Mucosa of stomach (tissue), 1 donor: Measurements from ENCODE around the gene RAB20.

Experiments
- H3K27me3 ChIP-seq: one replicate; pipeline ENCODE4 v1.7.0; 2013; ENCODE audit warnings: mild to moderate bottlenecking, low read length; ENCODE audit not compliant: control insufficient read depth, insufficient read depth
- H3K36me3 ChIP-seq: one replicate; pipeline ENCODE4 v1.7.0; 2013; ENCODE audit warnings: low read length; ENCODE audit not compliant: control insufficient read depth, insufficient read depth
- H3K4me1 ChIP-seq: one replicate; pipeline ENCODE4 v1.7.0; 2013; ENCODE audit warnings: mild to moderate bottlenecking, low read length; ENCODE audit not compliant: control insufficient read depth, insufficient read depth
- H3K4me3 ChIP-seq: one replicate; pipeline ENCODE4 v1.7.0; 2013; ENCODE audit warnings: low read length
- H3K9ac ChIP-seq: one replicate; pipeline ENCODE4 v1.7.0; 2013; ENCODE audit warnings: mild to moderate bottlenecking, low read length, moderate library complexity
- H3K9me3 ChIP-seq: one replicate; pipeline ENCODE4 v1.7.0; 2013; ENCODE audit warnings: mild to moderate bottlenecking, low read length, moderate library complexity; ENCODE audit not compliant: control insufficient read depth
- donor health status: Pancreatic carcinoma.

Gene RAB20

DNA sequence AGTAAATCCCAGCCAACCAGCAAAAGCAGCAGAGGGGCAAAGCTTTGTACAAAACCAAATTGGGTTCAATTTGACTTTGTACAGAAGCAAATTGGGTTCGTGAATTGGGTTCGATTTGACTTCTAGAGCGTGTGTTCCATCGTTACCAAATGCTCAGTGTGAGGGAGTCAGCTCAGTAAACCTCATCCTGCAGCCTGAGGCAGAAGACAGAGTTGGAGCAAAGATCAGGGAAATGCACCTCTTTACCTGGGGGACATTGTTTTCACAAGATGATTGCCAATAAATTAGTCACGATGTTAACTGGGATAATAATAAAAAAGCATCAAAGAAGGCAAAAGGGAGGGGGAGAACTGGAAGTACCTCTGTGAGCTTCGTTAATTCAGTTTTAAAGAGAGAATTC lies 1.5 kb downstream of the RAB20 start:
- Histone ChIP-seq H3K9me3 (no peaks in the 10 kb centered on the region), H3K4me3 (peak overlapping the region; percentile 95), H3K36me3 (no peaks in the 10 kb centered on the region), H3K9ac (peak overlapping the region; percentile 94), H3K27me3 (no peaks in the 10 kb centered on the region), H3K4me1 (peaks cover 65% of the 10 kb centered on the region)

DNA sequence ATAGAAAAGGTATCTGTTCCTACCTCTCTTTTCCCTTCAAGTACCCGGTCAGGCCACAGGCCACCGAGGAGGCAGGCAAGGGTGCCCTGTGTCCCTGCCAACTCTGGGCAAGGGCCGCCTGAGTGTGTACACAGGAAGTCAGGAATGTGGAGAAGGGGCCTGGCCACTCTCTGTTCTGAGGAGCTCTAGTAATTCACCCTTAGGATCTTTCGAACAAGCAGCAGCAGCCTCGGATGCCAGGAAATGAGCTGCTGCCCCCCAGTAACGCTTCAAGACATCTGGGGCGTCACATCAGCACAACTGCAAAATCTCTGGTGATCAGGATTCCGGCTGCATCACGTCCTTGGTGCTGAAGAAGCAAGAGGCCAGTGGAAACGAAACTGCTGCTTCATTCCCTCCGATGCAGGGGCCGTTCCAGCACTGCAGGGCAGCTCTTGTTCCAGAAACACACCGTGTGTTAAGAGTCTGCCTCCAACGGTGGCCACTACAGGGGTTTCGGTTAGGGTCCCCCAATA lies 2.0 kb downstream of the RAB20 start:
- peaks cover 66% of the 10 kb centered on the region for H3K4me1 ChIP-seq
- peak overlapping the region; percentile 95 for H3K4me3 ChIP-seq

DNA sequence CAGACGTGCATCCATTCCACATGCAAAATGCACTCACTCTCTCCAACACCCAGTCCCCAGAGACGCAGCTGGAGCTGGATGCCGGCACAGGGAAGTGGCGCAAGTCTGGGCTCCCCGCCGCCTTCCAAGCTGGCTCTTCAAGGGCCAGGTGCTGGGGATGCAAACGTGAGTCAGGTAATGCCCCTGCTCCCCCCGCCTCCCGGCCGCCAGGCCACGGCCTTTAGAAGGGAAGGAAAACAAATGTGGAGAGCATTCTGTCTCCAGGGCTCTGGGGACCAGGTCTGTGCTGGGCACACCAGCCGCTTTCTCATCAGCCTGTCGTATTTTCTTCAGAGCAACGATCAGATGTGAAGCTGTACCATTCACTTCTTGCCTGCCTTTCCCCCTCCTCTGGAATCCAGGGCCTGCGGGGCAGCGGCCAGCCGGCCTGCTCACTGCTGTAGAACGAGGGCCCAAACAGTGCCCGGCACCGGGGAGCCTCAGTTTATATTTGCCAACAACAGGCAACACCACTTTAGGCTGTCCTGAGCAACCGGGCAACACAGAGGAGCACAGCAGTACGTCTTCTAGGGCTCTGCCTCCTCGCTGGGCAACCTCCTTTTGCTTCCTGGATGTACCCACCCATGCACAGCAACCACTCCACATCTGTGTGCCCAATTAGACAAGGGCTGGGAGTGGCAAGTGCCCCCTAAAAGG lies 3.8 kb downstream of the RAB20 start:
- no peaks in the 10 kb centered on the region for H3K27me3 ChIP-seq
- H3K4me3 ChIP-seq: no peak overlapping the region
- no peaks in the 10 kb centered on the region for H3K36me3 ChIP-seq
- peaks cover 67% of the 10 kb centered on the region for H3K4me1 ChIP-seq
- H3K9ac ChIP-seq: peak overlapping the region; percentile 33
- no peaks in the 10 kb centered on the region for H3K9me3 ChIP-seq

More for the DNA sequence above, 2.0 kb downstream of the RAB20 start:
- Histone ChIP-seq H3K36me3 (no peaks in the 10 kb centered on the region), H3K27me3 (no peaks in the 10 kb centered on the region), H3K9ac (peak overlapping the region; percentile 94), H3K9me3 (no peaks in the 10 kb centered on the region)

DNA sequence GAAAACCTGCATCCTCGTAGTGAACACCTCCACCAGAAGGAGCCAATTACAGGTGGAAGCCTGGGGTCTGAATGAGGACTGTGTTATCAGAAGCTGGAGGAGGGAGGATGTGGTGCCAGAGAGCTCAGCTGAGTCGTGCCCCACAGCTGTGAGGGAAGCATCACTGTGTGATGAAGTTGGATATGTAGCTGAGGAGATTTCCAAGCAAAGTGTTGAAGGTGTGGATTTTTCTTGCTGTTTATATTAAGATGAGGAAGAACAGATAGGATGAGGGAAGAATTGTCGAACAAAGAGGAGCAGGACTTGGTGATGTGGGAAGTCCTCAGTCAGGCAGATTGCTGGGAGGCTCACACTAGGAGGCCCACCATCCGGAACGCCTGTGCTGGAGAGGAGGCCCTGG lies 4.4 kb downstream of the RAB20 start:
- Histone ChIP-seq H3K4me1 (peaks cover 69% of the 10 kb centered on the region), H3K27me3 (no peaks in the 10 kb centered on the region)

DNA sequence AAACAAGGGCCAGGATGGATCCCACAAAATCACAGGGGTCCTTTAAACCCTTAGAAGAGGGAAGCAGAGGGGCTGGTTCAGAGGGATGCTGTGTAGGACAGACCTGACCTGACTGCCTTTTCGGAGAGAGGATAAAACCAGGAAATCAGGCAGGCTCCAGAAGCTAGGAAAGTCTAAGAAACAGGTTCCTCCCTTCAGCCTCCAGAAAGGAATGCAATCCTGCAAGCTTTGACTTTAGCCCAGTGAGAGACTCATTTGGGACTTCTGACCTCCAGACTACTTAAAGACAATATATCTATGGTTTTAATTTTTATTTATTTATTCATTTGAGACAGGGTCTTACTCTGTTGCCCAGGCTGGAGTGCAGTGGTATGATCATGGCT lies 5.3 kb downstream of the RAB20 start:
- Histone ChIP-seq H3K4me1 (peaks cover 75% of the 10 kb centered on the region), H3K27me3 (no peaks in the 10 kb centered on the region), H3K36me3 (no peaks in the 10 kb centered on the region), H3K9ac (peak overlapping the region; percentile 35), H3K4me3 (no peak overlapping the region), H3K9me3 (no peaks in the 10 kb centered on the region)

More for the DNA sequence above, 4.4 kb downstream of the RAB20 start:
- H3K36me3 ChIP-seq: no peaks in the 10 kb centered on the region
- no peak overlapping the region for H3K4me3 ChIP-seq
- peak overlapping the region; percentile 33 for H3K9ac ChIP-seq
- H3K9me3 ChIP-seq: no peaks in the 10 kb centered on the region

DNA sequence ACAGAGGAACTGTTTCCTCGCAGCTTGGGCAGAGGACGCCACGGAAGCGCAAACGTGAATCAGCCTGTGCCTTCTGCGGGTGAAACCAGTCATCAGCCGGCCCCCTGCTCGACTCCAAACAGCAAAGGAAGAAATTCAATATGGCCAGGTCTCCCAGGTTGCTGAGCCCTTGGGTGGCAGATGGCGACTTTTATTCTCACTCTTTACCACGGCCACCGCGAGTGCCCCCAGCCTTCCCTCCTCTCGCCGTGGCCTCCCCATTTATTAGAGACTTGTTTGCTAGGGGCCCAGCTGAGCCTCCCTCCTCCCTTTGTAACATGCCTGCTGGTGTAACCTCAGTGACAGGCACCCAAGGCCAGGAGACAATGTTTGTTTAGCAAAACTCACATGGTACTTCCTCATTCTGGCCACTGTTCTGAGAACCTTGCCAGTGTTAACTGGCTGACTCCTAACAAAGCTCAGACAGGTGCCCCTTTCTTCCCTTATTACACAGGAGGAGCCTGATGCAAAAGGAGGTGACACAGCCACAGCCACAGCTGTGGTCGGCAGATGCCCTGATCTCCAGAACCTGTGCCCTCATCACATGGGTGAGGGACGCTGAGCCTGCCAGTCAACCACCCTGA lies 5.8 kb downstream of the RAB20 start:
- Histone ChIP-seq H3K9me3 (no peaks in the 10 kb centered on the region), H3K36me3 (no peaks in the 10 kb centered on the region), H3K4me1 (peaks cover 80% of the 10 kb centered on the region), H3K27me3 (no peaks in the 10 kb centered on the region), H3K4me3 (no peak overlapping the region), H3K9ac (peak overlapping the region; percentile 35)

DNA sequence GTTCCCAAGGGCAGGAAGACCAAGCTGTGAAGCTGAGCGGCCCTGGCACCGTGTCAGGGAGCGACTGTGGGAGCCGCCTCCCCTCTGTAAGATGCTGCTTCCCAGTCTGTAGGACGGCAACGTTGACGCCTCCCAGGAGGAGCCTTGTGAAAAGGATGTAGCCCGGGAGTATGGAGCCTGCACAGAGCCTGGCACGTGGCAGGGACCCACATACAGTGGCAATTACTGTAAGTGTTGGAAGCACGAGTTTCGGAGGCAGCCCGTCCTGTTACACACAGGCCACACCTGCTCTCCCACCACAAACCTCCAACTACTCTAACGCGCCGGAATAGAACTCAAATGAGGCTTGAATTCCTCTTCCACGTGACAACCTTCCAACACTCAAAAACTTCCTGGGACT lies 6.6 kb downstream of the RAB20 start:
- Histone ChIP-seq H3K4me3 (no peak overlapping the region), H3K9ac (no peak overlapping the region), H3K4me1 (peaks cover 83% of the 10 kb centered on the region), H3K9me3 (no peaks in the 10 kb centered on the region), H3K36me3 (no peaks in the 10 kb centered on the region), H3K27me3 (no peaks in the 10 kb centered on the region)

DNA sequence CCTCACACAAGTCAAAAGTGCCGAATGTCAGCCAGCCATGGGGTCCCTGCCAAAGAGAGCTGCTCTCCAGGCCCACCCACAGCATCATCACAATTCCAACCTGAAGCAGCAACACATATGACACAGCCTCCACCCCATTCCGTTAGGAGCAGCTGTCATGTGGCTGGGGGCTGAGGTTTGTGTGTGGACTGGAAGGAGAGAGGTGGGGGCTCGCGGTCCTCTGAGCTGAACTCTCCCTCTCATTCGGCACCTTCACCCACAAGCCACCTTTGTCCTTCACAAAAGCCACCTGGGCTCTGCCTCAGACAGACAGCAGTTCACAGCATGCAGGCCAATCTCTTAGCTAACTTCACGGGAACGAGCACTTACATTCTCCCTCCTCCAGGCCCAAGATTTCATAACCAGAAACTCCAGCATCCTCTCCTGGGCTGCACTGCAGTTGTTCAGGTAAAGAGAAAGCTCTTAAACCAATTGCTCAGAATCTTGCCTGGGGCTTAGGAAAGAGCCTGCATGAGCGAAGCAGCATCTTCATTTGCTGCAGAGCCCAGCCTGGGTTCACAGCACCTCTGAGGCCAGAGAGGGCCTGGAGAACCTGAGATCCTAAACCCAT lies 7.2 kb downstream of the RAB20 start:
- Histone ChIP-seq H3K4me3 (no peak overlapping the region), H3K4me1 (peaks cover 81% of the 10 kb centered on the region), H3K36me3 (no peaks in the 10 kb centered on the region), H3K9ac (no peak overlapping the region), H3K27me3 (no peaks in the 10 kb centered on the region), H3K9me3 (no peaks in the 10 kb centered on the region)

DNA sequence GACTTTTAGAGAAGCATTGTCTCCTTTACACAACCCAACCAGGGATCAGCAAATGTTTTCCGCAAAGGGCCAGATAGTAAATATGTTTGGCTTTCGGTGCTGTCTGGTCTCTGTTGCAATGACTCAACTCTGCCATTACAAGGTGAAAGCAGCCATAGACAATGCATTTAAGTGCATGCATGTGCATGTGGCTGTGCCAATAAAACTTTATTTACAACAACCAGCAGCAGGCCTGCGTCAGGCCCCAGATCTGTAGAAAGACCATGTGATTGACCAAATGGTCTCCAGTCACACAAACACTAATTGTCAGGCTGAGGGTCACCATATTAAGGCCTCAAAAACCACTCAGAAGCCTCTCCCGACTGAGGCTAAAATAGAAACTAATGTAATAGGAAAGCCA lies 8.1 kb downstream of the RAB20 start:
- Histone ChIP-seq H3K9me3 (no peaks in the 10 kb centered on the region), H3K4me3 (no peak overlapping the region), H3K27me3 (no peaks in the 10 kb centered on the region), H3K9ac (no peak overlapping the region), H3K4me1 (peaks cover 81% of the 10 kb centered on the region), H3K36me3 (no peaks in the 10 kb centered on the region)

DNA sequence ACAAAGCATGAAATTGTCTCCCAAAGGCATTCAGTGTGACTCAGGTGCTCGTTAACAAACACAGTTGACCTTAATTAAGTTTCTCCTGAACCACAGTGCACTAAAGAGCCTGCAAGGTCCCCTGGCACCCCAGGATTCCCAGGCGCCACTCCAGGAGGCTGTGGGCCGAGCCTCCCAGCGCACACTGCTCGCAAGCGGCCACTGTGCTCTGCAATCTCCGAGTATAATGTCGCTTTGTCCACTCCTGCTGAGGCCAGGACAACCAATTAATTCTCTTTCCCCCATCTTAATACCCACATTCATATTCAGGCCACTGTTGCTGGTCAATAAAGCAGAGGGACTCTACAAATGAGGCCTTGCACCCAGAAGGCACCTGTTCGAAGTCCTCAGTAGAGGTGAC lies 8.8 kb downstream of the RAB20 start:
- Histone ChIP-seq H3K27me3 (no peaks in the 10 kb centered on the region), H3K9me3 (no peaks in the 10 kb centered on the region), H3K4me1 (peaks cover 74% of the 10 kb centered on the region), H3K36me3 (no peaks in the 10 kb centered on the region), H3K9ac (no peak overlapping the region), H3K4me3 (no peak overlapping the region)

DNA sequence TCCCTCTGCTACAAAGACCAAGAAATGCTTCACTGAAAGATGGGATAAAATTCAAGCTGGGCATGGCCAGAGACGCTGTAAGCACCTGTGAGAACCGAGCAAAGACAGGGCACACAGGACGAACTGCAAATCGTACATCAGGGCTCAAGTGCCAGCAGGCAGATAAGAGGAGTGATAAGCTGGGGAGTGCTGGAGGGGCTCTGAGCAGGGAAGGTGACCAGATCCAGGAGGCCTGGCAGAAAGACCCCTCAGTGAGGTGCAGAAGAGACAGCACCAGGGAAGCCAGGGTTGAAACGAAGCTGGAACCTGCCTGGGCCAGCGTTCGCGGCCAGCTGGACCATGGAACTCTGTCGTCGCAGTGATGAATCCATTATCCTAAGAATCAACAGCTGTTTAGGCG lies 10.2 kb downstream of the RAB20 start:
- no peaks in the 10 kb centered on the region for H3K36me3 ChIP-seq
- H3K9ac ChIP-seq: no peak overlapping the region
- no peaks in the 10 kb centered on the region for H3K9me3 ChIP-seq
- no peaks in the 10 kb centered on the region for H3K27me3 ChIP-seq
- no peak overlapping the region for H3K4me3 ChIP-seq
- H3K4me1 ChIP-seq: peaks cover 73% of the 10 kb centered on the region

DNA sequence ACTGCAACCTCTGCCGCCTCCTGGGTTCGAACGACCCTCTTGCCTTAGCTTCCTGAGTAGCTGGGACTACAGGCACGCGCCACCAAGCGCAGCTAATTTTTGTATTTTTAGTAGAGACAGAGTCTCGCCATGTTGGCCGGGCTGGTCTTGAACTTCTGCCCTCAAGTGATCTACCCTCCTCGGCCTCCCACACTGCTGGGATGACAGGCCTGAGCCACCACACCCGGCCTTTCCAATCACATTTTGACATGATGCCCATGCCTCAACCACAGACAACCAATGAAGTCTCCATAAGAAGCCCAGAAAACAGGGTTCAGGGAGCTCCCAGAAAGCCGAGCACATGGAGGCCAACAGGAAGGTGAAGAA lies 11.7 kb downstream of the RAB20 start:
- H3K36me3 ChIP-seq: no peaks in the 10 kb centered on the region
- H3K9me3 ChIP-seq: no peaks in the 10 kb centered on the region
- H3K4me1 ChIP-seq: peaks cover 65% of the 10 kb centered on the region
- no peaks in the 10 kb centered on the region for H3K27me3 ChIP-seq
- no peak overlapping the region for H3K9ac ChIP-seq
- no peak overlapping the region for H3K4me3 ChIP-seq
